ENCODE results near the gene HDGFL3. TPM values are rescaled to one million over a fixed set of nuclear protein-coding genes. Genes with fewer than 3 reads are reported as not detected.

The HDGFL3 gene
- total and polyA plus RNA-seq, 2 donors (not counting 1 experiment from before 2014, with no cell fraction given), result 0.12 to 2.5 TPM

DNA sequence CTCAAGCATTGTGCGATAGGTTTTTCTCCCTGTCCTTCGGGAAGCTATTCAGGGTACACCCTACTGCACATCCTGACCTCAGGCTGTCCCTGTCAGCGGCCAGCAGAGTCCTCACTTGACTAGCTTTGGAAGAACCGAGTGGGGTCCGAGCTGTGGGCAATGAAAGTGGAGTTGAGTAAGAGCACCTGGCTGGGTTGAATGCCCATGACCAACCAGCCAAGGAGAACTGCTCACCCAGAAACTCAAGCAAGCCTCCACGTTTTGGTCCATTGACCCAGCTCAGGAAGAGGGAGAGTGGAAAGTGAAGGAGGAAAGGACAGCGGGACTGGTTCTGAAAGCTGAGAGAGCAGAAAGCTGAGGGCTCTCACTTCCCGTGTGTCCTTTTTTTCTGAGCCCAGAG, 36.0 kb upstream of the HDGFL3 start:
- no peaks in the 10 kb centered on the region for H4K20me1 ChIP-seq (ENCODE audit: control insufficient read depth, insufficient read depth, low read length, poor library complexity, severe bottlenecking)
- Mint-ChIP-seq H3K9me3 (ENCODE audit: insufficient read depth) (peaks cover 3% of the 10 kb centered on the region), H3K27me3 (peaks cover 21% of the 10 kb centered on the region), H3K4me3 (no peak overlapping the region), H3K27ac (no peak overlapping the region), H3K4me1 (no peaks in the 10 kb centered on the region)
- intact Hi-C loops (cut with micrococcal nuclease), result loop anchor here (10.0 kb wide), 1 partner anchor 311 kb away; no protein-coding TSS in a partner anchor
- H3K4me3 ChIP-seq (ENCODE audit: control extremely low read depth in 1 of 5, extremely low read depth in 1 of 5, insufficient read depth in 1 of 5, low read depth in 2 of 5, low read length in 4 of 5), result no peak overlapping the region
- H3K9ac ChIP-seq (ENCODE audit: low read length), result no peak overlapping the region
- no peaks in the 10 kb centered on the region for H3K79me2 ChIP-seq (ENCODE audit: control insufficient read depth, insufficient read depth, low read length)
- H2AFZ ChIP-seq (ENCODE audit: insufficient read depth, low read depth, low read length, poor library complexity, severe bottlenecking), result no peak overlapping the region
- TF ChIP-seq EZH2 (IDR thresholded peaks at IDR 0.05; ENCODE audit: borderline replicate concordance, insufficient read depth, low read depth, low read length, poor library complexity, severe bottlenecking) (no peak), CTCF (IDR thresholded peaks at IDR 0.05) (no peak)
- CTCF ChIA-PET, result no interaction called here
- no peak for DNase-seq
- no peak for ATAC-seq (ENCODE audit: low read depth)
- POLR2A ChIA-PET, result no interaction called here
- H3K9me3 ChIP-seq (ENCODE audit: control extremely low read depth in 1 of 3, control insufficient read depth in 2 of 3, insufficient read depth in 1 of 3, low read length in 2 of 3), result peaks cover 0 to 5% (median 3%) of the 10 kb centered on the region in 3 donors
- H3K27me3 ChIP-seq (replicated peaks in 1 of 4; ENCODE audit: control extremely low read depth in 1 of 4, control insufficient read depth in 3 of 4, insufficient read depth in 4 of 4, low read length in 3 of 4), result peaks cover 0 to 11% (median 2%) of the 10 kb centered on the region in 4 experiments
- 68% methylated on average over 5 of the region's 8 CpGs for WGBS (ENCODE audit: insufficient coverage)
- H3K4me2 ChIP-seq (replicated peaks; ENCODE audit: low read depth, low read length, poor library complexity, severe bottlenecking), result no peak overlapping the region
- no peaks in the 10 kb centered on the region for H3K4me1 ChIP-seq (ENCODE audit: control insufficient read depth in 2 of 2, insufficient read depth in 2 of 2, low read length in 2 of 2)
- no peak overlapping the region for H3K27ac ChIP-seq (ENCODE audit: low read length in 2 of 2)
- no peaks in the 10 kb centered on the region for H3K36me3 ChIP-seq (replicated peaks in 1 of 2; ENCODE audit: control extremely low read depth in 1 of 2, control insufficient read depth in 1 of 2, extremely low read depth in 1 of 2, insufficient read depth in 2 of 2, low read length in 1 of 2)

DNA sequence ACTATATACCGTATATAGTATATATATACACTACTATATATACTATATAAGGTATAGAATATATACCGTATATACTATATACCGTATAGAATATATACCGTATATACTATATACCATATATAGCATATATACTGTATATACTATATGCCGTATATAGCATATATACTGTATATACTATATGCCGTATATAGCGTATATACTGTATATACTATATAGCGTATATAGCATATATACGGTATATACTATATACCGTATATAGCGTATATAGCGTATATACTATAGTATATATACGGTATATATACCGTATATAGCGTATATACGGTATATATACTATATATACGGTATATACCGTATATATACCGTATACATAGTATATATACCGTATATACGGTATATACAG, 22.6 kb upstream of the HDGFL3 start:
- POLR2A ChIA-PET, result no interaction called here
- ATAC-seq (ENCODE audit: low read depth), result no peak
- peaks cover 0 to 6% (median 2%) of the 10 kb centered on the region in 4 experiments for H3K27me3 ChIP-seq (replicated peaks in 1 of 4; ENCODE audit: control extremely low read depth in 1 of 4, control insufficient read depth in 3 of 4, insufficient read depth in 4 of 4, low read length in 3 of 4)
- H3K36me3 ChIP-seq (replicated peaks in 1 of 2; ENCODE audit: control extremely low read depth in 1 of 2, control insufficient read depth in 1 of 2, extremely low read depth in 1 of 2, insufficient read depth in 2 of 2, low read length in 1 of 2), result no peaks in the 10 kb centered on the region
- no peak for TF ChIP-seq EZH2 (IDR thresholded peaks at IDR 0.05; ENCODE audit: borderline replicate concordance, insufficient read depth, low read depth, low read length, poor library complexity, severe bottlenecking)
- TF ChIP-seq CTCF (IDR thresholded peaks at IDR 0.05), result no peak
- no peak overlapping the region for H2AFZ ChIP-seq (ENCODE audit: insufficient read depth, low read depth, low read length, poor library complexity, severe bottlenecking)
- Mint-ChIP-seq H3K4me1 (no peaks in the 10 kb centered on the region), H3K9me3 (ENCODE audit: insufficient read depth) (no peaks in the 10 kb centered on the region), H3K27me3 (peaks cover 10% of the 10 kb centered on the region), H3K4me3 (no peak overlapping the region), H3K27ac (no peak overlapping the region)
- no peak overlapping the region for H3K27ac ChIP-seq (ENCODE audit: low read length in 2 of 2)
- CTCF ChIA-PET, result no interaction called here
- H3K4me3 ChIP-seq (ENCODE audit: control extremely low read depth in 1 of 5, extremely low read depth in 1 of 5, insufficient read depth in 1 of 5, low read depth in 2 of 5, low read length in 4 of 5), result no peak overlapping the region
- no CpG with 5 or more reads among the region's 21 CpGs for WGBS (ENCODE audit: insufficient coverage)
- H3K4me1 ChIP-seq (ENCODE audit: control insufficient read depth in 2 of 2, insufficient read depth in 2 of 2, low read length in 2 of 2), result no peaks in the 10 kb centered on the region
- no peak overlapping the region for H3K9ac ChIP-seq (ENCODE audit: low read length)
- H3K4me2 ChIP-seq (replicated peaks; ENCODE audit: low read depth, low read length, poor library complexity, severe bottlenecking), result no peak overlapping the region
- no peaks in the 10 kb centered on the region for H3K79me2 ChIP-seq (ENCODE audit: control insufficient read depth, insufficient read depth, low read length)
- DNase-seq, result no peak
- H3K9me3 ChIP-seq (ENCODE audit: control extremely low read depth in 1 of 3, control insufficient read depth in 2 of 3, insufficient read depth in 1 of 3, low read length in 2 of 3), result no peaks in the 10 kb centered on the region
- intact Hi-C loops (cut with micrococcal nuclease), result no loop called here
- no peaks in the 10 kb centered on the region for H4K20me1 ChIP-seq (ENCODE audit: control insufficient read depth, insufficient read depth, low read length, poor library complexity, severe bottlenecking)
